Stomach smooth muscle (tissue), 2 donors: ENCODE data around the gene LY86.

ENCODE experiments used
- H3K27ac ChIP-seq: one replicate; pipeline ENCODE4 v1.7.0; 2013; ENCODE audit warnings: mild to moderate bottlenecking, low read length, inconsistent platforms
- H3K27me3 ChIP-seq, 2 donors: one replicate each; pipeline ENCODE4 v1.7.0; 2013; ENCODE audit warnings: low read length in 2 of 2; ENCODE audit not compliant: insufficient read depth in 2 of 2, control insufficient read depth in 1 of 2
- H3K36me3 ChIP-seq, 2 donors: one replicate each; pipeline ENCODE4 v1.7.0; 2013; ENCODE audit warnings: low read length in 2 of 2; ENCODE audit not compliant: control insufficient read depth in 2 of 2, insufficient read depth in 2 of 2
- H3K4me1 ChIP-seq: one replicate; pipeline ENCODE4 v1.7.0; 2013; ENCODE audit warnings: low read length; ENCODE audit not compliant: control insufficient read depth, insufficient read depth
- H3K4me3 ChIP-seq, 2 donors: one replicate each; pipeline ENCODE4 v1.7.0; 2013; ENCODE audit warnings: low read length in 2 of 2
- H3K9ac ChIP-seq, 2 donors: one replicate each; pipeline ENCODE4 v1.7.0; 2013; ENCODE audit warnings: low read length in 2 of 2, mild to moderate bottlenecking in 1 of 2
- H3K9me3 ChIP-seq, 2 donors: one replicate each; pipeline ENCODE4 v1.7.0; 2013; ENCODE audit warnings: low read length in 2 of 2; ENCODE audit not compliant: control insufficient read depth in 2 of 2
- donor health status: healthy.
- donor health status: Pancreatic carcinoma.

LY86 gene

DNA sequence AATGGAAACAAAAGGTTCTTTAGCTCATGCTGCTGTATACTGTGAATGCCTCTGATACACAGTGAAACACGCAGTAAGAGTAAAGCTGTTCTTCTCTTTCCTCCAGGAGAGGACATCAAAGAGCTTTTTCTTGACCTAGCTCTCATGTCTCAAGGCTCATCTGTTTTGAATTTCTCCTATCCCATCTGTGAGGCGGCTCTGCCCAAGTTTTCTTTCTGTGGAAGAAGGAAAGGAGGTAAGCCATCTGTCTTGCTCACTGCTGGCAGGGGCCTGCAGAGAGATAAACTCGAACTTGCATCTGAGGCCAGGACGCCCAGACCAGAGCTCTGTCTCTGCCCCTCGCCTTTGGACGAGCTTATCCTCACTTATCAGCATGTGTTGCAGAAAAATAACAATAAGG lies 37.7 kb downstream of the LY86 start:
- H3K36me3 ChIP-seq, result no peaks in the 10 kb centered on the region
- no peak overlapping the region for H3K27ac ChIP-seq
- H3K27me3 ChIP-seq, result no peaks in the 10 kb centered on the region
- H3K4me1 ChIP-seq, result no peaks in the 10 kb centered on the region
- no peak overlapping the region for H3K4me3 ChIP-seq
- H3K9ac ChIP-seq, result no peak overlapping the region
- H3K9me3 ChIP-seq, result no peaks in the 10 kb centered on the region

DNA sequence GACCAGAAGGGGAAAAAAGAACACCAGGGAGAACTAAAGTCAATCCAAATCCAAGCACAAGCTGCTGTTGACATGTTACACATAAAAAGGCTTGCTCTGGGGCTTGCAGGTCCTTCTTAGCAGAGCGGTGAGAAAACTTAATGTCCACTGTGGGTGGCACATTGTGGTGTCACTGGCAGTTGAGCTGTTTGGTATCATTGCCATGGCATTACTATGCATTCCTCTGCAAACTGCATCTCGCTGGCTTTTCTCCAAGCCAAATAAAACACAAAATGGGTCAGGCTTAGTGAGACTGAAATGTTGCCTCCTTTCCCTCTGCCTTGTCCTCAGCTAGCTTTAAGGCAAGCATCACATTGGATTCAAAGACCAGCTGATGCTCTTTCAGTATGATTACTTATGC lies 40.9 kb downstream of the LY86 start:
- H3K9me3 ChIP-seq, result no peaks in the 10 kb centered on the region
- no peak overlapping the region for H3K9ac ChIP-seq
- H3K4me3 ChIP-seq, result no peak overlapping the region
- no peaks in the 10 kb centered on the region for H3K27me3 ChIP-seq
- H3K36me3 ChIP-seq, result no peaks in the 10 kb centered on the region
- no peaks in the 10 kb centered on the region for H3K4me1 ChIP-seq
- no peak overlapping the region for H3K27ac ChIP-seq

DNA sequence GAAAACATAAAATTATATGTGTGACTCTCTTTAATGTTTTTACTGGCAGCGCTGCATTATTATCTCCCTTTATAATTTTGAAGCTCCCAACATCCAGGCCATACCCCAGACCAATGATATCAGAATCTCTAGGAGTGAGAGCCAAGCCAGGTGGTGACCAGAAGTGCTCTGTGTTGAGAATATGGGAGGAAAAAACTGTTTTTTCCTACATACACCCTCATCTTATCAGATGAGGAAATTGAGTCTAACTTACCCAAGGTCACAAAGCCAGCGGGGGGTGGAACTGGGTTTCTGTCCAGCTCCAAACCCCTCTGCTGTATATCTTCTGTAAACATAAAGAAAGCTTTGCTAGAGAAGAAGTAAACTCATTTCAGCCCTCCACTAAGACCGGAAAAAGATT lies 42.5 kb downstream of the LY86 start:
- no peaks in the 10 kb centered on the region for H3K36me3 ChIP-seq
- no peak overlapping the region for H3K9ac ChIP-seq
- no peaks in the 10 kb centered on the region for H3K4me1 ChIP-seq
- H3K9me3 ChIP-seq, result no peaks in the 10 kb centered on the region
- H3K27ac ChIP-seq, result no peak overlapping the region
- no peaks in the 10 kb centered on the region for H3K27me3 ChIP-seq
- H3K4me3 ChIP-seq, result no peak overlapping the region

DNA sequence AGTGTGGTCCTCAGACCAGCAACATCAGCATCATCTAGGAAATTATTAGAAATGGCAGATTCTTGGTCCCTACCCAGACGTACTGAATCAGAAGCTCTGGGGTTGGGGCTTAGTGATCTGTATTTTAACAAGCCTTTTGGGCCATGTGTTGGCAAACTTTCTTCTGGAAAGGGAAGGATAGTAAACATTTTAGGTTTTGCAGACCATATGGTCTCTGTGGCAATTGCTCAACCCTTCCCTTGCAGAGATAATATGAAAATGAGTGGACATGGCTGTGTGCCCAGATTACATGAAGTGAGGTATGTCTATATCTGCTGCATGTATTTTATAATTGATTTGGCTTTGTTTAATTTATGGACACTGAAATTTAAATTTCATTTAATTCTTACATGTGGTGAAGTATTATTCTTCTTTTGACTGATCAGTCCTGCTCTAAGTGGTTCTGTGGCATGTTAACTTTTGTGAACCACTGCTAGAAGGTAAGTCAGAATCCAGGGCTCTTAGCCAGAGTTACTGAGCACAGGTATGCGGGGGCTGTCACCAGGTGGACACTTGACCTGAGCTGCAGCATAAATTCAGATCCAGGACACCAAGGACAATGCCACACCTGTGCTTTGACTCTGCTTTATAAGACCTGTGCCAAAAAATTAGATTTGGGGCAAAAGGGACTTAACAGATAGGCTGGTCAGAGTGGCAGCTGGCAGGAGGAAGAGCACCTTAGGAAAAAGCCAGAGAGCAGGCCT lies 43.2 kb downstream of the LY86 start:
- Histone ChIP-seq H3K4me1 (no peaks in the 10 kb centered on the region), H3K27me3 (no peaks in the 10 kb centered on the region), H3K36me3 (no peaks in the 10 kb centered on the region), H3K9me3 (no peaks in the 10 kb centered on the region), H3K4me3 (no peak overlapping the region), H3K9ac (no peak overlapping the region), H3K27ac (no peak overlapping the region)

DNA sequence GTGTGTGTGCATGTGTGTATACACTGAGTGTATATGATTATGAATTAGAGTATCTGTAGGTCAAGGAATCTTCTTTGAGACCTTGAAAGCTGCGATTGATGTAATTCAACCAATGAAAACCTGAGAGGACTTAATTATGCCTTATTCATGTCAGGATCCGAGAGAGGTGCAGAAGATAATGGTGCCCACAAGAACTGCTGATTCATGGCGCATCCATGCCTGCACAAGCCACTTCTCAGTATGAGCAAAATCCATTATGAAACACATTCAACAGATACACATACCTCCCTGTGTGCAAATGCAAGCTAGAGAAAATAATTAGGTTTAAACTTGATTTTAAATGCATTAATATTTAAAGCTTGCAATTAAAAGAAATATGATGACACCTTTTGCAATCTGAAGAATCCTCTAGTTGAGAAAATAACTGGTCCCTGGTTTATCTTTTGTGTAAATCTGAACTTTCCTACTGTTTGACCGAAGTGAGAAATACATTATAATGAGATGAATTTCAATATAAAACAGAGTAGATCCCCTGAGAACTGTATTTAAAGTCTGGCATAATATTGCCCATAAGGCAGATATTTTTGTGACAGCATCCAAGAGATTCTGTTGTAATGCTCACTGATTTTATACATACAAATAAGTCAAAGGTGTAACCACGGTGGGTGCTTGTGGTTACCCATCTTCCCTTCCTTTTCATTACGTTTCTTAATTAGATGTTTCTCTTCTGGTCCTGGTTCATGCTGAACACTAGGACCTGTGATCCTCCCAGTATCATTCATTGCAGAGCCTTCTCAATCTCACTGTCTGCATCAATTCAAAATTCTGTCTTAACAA lies 45.6 kb downstream of the LY86 start:
- Histone ChIP-seq H3K27me3 (no peaks in the 10 kb centered on the region), H3K36me3 (no peaks in the 10 kb centered on the region), H3K27ac (no peak overlapping the region), H3K4me1 (no peaks in the 10 kb centered on the region), H3K9me3 (no peaks in the 10 kb centered on the region), H3K9ac (no peak overlapping the region), H3K4me3 (no peak overlapping the region)

DNA sequence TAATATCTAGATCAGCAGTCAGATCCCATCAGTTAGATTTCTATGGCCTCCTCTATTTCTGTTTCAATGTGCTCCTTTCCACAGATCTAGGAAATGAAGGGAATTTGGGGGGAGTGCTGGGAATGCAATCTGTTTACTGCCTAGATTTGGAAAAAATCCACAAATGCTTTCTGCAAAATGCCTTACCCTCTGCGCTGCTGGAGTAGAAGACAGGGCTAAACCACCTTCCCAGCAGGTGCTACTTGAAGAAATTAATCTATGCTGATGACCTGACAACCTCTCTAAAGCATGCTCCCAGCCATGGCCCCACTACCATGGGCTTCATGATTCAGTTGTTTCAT lies 46.2 kb downstream of the LY86 start:
- H3K4me3 ChIP-seq, result no peak overlapping the region
- H3K27ac ChIP-seq, result no peak overlapping the region
- H3K36me3 ChIP-seq, result no peaks in the 10 kb centered on the region
- no peaks in the 10 kb centered on the region for H3K4me1 ChIP-seq
- H3K27me3 ChIP-seq, result no peaks in the 10 kb centered on the region
- no peak overlapping the region for H3K9ac ChIP-seq
- no peaks in the 10 kb centered on the region for H3K9me3 ChIP-seq

DNA sequence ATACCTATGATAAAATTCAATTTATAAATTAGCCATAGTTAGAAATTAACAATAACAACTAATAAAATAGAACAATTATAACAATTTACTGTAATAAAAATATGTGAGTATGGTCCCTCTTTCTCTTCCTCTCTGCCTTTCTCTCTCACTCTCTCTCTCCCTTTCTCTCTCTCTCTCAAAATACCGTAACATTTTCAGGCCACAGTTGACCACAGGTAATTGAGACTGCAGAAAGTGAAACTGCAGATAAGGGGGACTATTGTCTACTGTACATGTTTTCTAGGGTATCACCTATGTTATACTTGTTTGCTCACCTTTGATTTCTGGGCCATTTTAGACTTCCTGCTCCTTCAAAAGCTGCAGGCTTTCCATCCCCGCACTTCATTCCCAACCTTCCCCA lies 46.8 kb downstream of the LY86 start:
- Histone ChIP-seq H3K4me3 (no peak overlapping the region), H3K9ac (no peak overlapping the region), H3K36me3 (no peaks in the 10 kb centered on the region), H3K4me1 (no peaks in the 10 kb centered on the region), H3K27ac (no peak overlapping the region), H3K27me3 (no peaks in the 10 kb centered on the region), H3K9me3 (no peaks in the 10 kb centered on the region)

DNA sequence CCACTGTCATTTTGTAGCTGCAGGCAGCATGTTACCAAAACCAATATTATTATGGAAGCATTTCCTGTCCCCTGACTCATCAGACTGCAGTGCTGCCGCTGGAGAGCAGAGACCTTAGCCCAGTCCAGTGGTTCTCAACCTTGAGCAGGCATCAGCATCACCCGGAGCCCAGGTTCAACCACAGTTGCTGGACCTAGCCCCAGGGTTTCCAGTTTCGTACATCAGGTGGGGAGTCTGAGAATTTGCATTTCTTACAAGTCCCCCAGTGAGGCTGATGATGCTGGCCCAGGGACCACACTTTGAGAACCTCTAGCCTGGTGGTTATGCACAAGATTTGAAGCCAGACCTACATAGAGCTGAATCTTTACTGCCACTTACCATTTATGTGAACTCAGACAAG lies 47.3 kb downstream of the LY86 start:
- Histone ChIP-seq H3K27ac (no peak overlapping the region), H3K4me1 (no peaks in the 10 kb centered on the region), H3K9ac (no peak overlapping the region), H3K36me3 (no peaks in the 10 kb centered on the region), H3K4me3 (no peak overlapping the region), H3K9me3 (no peaks in the 10 kb centered on the region), H3K27me3 (no peaks in the 10 kb centered on the region)

DNA sequence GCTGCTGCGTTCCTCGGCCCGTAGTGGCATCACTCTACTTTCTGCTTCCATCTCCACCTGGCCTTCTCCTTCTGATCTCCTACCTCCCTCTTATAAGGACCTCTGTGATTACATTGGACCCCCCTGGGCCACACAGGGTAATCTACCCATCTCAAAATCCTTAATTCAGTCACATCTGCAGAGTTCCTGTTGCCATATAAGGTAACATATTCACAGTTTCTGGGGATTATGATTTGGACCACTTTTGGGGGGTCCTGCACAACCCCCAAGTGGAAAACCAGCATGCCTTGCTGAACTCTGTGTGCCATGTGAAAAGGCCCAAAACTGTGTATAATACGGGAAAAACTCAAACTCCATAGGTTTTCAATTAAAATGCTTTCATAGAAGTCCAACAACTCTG lies 51.1 kb downstream of the LY86 start:
- Histone ChIP-seq H3K27me3 (no peaks in the 10 kb centered on the region), H3K27ac (no peak overlapping the region), H3K4me3 (no peak overlapping the region), H3K9me3 (no peaks in the 10 kb centered on the region), H3K36me3 (no peaks in the 10 kb centered on the region), H3K9ac (no peak overlapping the region), H3K4me1 (no peaks in the 10 kb centered on the region)

DNA sequence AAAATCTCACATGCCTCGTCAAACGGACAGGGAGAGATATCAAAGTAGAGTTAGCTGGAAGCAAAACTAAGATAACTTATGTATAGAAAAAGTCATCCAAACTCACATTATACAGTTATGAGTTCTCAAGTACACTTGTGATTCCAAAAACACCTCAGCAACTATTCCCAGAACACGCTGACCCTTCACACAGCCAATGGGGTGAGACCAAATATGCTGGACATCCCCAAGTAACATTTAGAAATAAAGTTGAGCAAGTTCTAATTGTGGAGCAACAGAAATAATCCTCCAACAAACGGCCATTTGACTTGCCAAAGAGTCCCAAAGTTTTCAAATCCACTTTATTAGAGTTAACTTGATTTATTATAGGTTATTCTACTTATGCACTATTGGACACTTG lies 52.4 kb downstream of the LY86 start:
- Histone ChIP-seq H3K4me3 (no peak overlapping the region), H3K9me3 (no peaks in the 10 kb centered on the region), H3K4me1 (no peaks in the 10 kb centered on the region), H3K27me3 (no peaks in the 10 kb centered on the region), H3K27ac (no peak overlapping the region), H3K36me3 (no peaks in the 10 kb centered on the region), H3K9ac (no peak overlapping the region)

DNA sequence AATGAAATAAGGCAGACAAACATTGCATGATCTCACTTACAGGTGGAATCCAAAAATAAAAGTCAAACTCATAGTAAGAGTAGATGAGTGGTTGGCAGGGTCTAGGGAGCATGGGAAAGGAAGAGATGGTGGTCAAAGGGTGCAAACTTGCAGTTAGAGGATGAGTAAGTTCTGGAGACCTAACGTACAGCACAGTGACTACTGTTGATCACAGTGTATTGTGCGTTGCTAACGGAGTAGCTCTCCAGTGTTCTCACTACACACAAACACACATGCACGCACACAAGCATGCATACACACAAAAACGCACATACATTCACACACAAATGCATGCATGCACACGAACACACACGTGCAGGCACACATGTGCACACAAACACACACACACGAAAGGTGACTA lies 54.9 kb downstream of the LY86 start:
- Histone ChIP-seq H3K4me1 (no peaks in the 10 kb centered on the region), H3K4me3 (no peak overlapping the region), H3K27me3 (no peaks in the 10 kb centered on the region), H3K9ac (no peak overlapping the region), H3K27ac (no peak overlapping the region), H3K36me3 (no peaks in the 10 kb centered on the region), H3K9me3 (peaks cover 0 to 4% of the 10 kb centered on the region in 2 donors)
